Heart right ventricle (tissue), 16 donors: ENCODE data around the gene DCHS2. TPM values are rescaled to one million over a fixed set of nuclear protein-coding genes. Genes with fewer than 3 reads are reported as not detected.
A peak's percentile ranks its signal among the peaks of the same experiment; 100 is the strongest.

Experiments
- ATAC-seq, 8 donors: fragments of 200-7000 bp; cut with Tn5 transposase; one replicate each; pipeline ENCODE4 v1.9.1; 2020; ENCODE audit warnings: mild to moderate bottlenecking in 8 of 8, moderate library complexity in 8 of 8, moderate number of reproducible peaks in 1 of 8
- DNase-seq, 2 donors: peaks; one replicate each; pipeline ENCODE4 v3.0.0-alpha.2; 2020
- H3K27ac ChIP-seq, 10 donors: fragments of 200-600 bp; sonication (generic) in 2 of 10; one replicate each; pipeline versions ENCODE4 v1.5.0 to v1.8.0; 2020 to 2022; ENCODE audit warnings: mild to moderate bottlenecking in 3 of 10
- H3K27me3 ChIP-seq, 7 donors: fragments of 200-600 bp; one replicate each; pipeline ENCODE4 v1.8.0; 2021 to 2022; ENCODE audit warnings: mild to moderate bottlenecking in 2 of 7
- H3K36me3 ChIP-seq, 9 donors: fragments of 200-600 bp; sonication (generic) in 1 of 9; one replicate each; pipeline versions ENCODE4 v1.5.0 to v1.8.0; 2020 to 2022; ENCODE audit warnings: mild to moderate bottlenecking in 2 of 9
- H3K4me1 ChIP-seq, 9 donors: fragments of 200-600 bp; sonication (generic) in 1 of 9; one replicate each; pipeline versions ENCODE4 v1.5.0 to v1.8.0; 2020 to 2022; ENCODE audit warnings: mild to moderate bottlenecking in 4 of 9
- H3K4me3 ChIP-seq, 10 donors: fragments of 200-600 bp; sonication (generic) in 2 of 10; one replicate each; pipeline versions ENCODE4 v1.5.0 to v1.8.0; 2020 to 2022; ENCODE audit warnings: mild to moderate bottlenecking in 7 of 10, moderate library complexity in 2 of 10
- H3K9me3 ChIP-seq, 11 donors: fragments of 200-600 bp in 10 of 11; sonication (generic) in 2 of 11; one replicate each; pipeline versions ENCODE4 v1.5.0 to v1.8.0; 2013 to 2022; ENCODE audit warnings: mild to moderate bottlenecking in 2 of 11, control low read depth in 1 of 11, moderate library complexity in 1 of 11
- WGBS, 2 donors: extraction: QIAGEN DNeasy Blood & Tissue Kit; methylation state at CpG; one replicate each; pipeline ENCODE4 v1.1.7; 2013; ENCODE audit warnings: inconsistent platforms in 1 of 2; 5-methylcytosine and 5-hydroxymethylcytosine counted together
- intact Hi-C, 10 donors: fragments of 100-400 bp; cut with DNase I; formaldehyde crosslinking; loops; one replicate each; pipeline versions ENCODE4 v1.11.1 to v1.14.2; 2022
- polyA plus RNA-seq, 2 donors: library from polyadenylated mRNA; stranded (reverse); fragments of 200-250 nt; gene quantifications; one replicate each; pipeline ENCODE4 v1.2.3, GENCODE V29; 2013
- total RNA-seq, 10 donors: library from RNA; stranded (reverse); fragmentation: NEBNext Ultra II Directional in 3 of 10; extraction: Animal tissue kit (Norgen Biotek cat#: 25700) in 3 of 10; gene quantifications; one replicate each; pipeline versions ENCODE4 v1.2.1 to v1.2.4, GENCODE V29; 2021 to 2023
- TF ChIP-seq, protein P1 (sequence below), 9 donors: fragments of 200-600 bp; sonication (generic) in 2 of 9; IDR thresholded peaks; one replicate each; pipeline versions ENCODE4 v1.5.0 to v1.8.0; 2021 to 2022; ENCODE audit warnings: antibody characterized with exemption in 9 of 9, mild to moderate bottlenecking in 5 of 9, moderate library complexity in 1 of 9
- donor health status: Arrhythmogenic right ventricular cardiomyopathy.
- donor health status: ischemic (EF 13 %, LVEDD 7.1; RV severe dilation, severe dysfunction).
- donor health status: healthy with polysubstance abuse.
- donor health status: DM: no; HTN: yes; CAD: no.
- donor health status: DM: no; HTN: no; CAD: no.
- donor health status: ischemic (EF 25% LVEDD 6.9; RV normal size, moderate dysfunction).
- donor health status: ischemic (EF 25% LVEDD 5.7; RV mildly dilated, moderate dysfunction).
- donor health status: healthy.
- donor health status: DM: yes; HTN: yes; CAD: no.
- donor health status: Ischemic cardiomyopathy.
- donor health status: ischemic (EF 35%, LVEDD 5.7; RV mildly dilated, moderate dysfunction).
- donor health status: nonischemic (EF 11% LVEDD 7.7; RV severe dilation, severe dysfunction).
- donor health status: DM: yes; HTN: yes; CAD: no.
- donor health status: PGD.
- donor health status: ischemic (EF 29% LVEDD 5.4; RV normal size, mild dysfunction).
- donor health status: nonischemic (EF 23%, LVEDD 6.1; RV moderate dilation, normal function).

Gene DCHS2
- total and polyA plus RNA-seq, 12 donors = under 0.01 to 0.14 (median 0.04) TPM; not detected in 7

GRCh38 chr4:154368060-154368459 is 123.5 kb downstream of the DCHS2 start:
- 67 to 79% methylated on average over 4 of the region's 4 CpGs for WGBS, 2 donors
- no peaks in the 10 kb centered on the region for H3K36me3 ChIP-seq
- no peak overlapping the region for H3K4me3 ChIP-seq
- no peak for ATAC-seq
- TF ChIP-seq, protein P1, sequence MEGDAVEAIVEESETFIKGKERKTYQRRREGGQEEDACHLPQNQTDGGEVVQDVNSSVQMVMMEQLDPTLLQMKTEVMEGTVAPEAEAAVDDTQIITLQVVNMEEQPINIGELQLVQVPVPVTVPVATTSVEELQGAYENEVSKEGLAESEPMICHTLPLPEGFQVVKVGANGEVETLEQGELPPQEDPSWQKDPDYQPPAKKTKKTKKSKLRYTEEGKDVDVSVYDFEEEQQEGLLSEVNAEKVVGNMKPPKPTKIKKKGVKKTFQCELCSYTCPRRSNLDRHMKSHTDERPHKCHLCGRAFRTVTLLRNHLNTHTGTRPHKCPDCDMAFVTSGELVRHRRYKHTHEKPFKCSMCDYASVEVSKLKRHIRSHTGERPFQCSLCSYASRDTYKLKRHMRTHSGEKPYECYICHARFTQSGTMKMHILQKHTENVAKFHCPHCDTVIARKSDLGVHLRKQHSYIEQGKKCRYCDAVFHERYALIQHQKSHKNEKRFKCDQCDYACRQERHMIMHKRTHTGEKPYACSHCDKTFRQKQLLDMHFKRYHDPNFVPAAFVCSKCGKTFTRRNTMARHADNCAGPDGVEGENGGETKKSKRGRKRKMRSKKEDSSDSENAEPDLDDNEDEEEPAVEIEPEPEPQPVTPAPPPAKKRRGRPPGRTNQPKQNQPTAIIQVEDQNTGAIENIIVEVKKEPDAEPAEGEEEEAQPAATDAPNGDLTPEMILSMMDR (IDR thresholded peaks at IDR 0.05) = no peak
- no peak for DNase-seq
- H3K27me3 ChIP-seq = peaks cover 0 to 26% (median 0%) of the 10 kb centered on the region in 7 donors
- no peaks in the 10 kb centered on the region for H3K9me3 ChIP-seq
- intact Hi-C loops = no loop called here
- H3K4me1 ChIP-seq = peaks cover 0 to 10% (median 0%) of the 10 kb centered on the region in 9 donors
- H3K27ac ChIP-seq = no peak overlapping the region

DNA sequence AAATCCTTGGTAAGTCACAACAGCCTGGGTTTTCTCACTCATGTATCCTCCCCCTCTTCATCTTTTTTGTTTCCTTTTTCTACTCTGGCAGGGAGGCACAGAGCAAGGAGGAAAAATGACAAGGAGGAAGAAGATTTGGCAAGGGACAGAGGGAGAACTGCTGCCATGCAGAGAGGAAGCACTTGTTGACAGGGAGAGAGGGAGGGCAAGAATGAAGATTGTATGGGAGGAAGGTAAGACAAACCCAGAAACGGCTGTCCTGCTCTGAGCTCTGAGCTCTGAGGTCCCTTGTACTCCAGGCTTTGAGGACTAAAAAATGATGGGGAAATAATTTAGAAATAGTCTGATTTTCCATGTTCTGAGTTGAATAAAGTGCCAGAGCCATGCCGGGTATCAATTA is 123.9 kb downstream of the DCHS2 start:
- TF ChIP-seq, protein P1 (IDR thresholded peaks at IDR 0.05) = no peak
- 55 to 61% methylated on average over 2 of the region's 2 CpGs for WGBS, 2 donors
- Histone ChIP-seq H3K4me3 (no peak overlapping the region), H3K27me3 (peaks cover 0 to 26% (median 0%) of the 10 kb centered on the region in 7 donors), H3K9me3 (no peaks in the 10 kb centered on the region), H3K4me1 (peaks cover 0 to 10% (median 0%) of the 10 kb centered on the region in 9 donors), H3K27ac (no peak overlapping the region), H3K36me3 (no peaks in the 10 kb centered on the region)
- no peak for ATAC-seq
- no peak for DNase-seq
- intact Hi-C loops = no loop called here

- TF ChIP-seq, protein P1 (IDR thresholded peaks at IDR 0.05) = no peak
- Histone ChIP-seq H3K27me3 (peaks cover 0 to 26% (median 0%) of the 10 kb centered on the region in 7 donors), H3K4me3 (no peak overlapping the region), H3K4me1 (peaks cover 0 to 10% (median 0%) of the 10 kb centered on the region in 9 donors), H3K36me3 (no peaks in the 10 kb centered on the region), H3K27ac (no peak overlapping the region), H3K9me3 (no peaks in the 10 kb centered on the region)
- intact Hi-C loops = no loop called here
- ATAC-seq (no peak), DNase-seq (no peak)
- 63 to 66% methylated on average over 4 of the region's 4 CpGs for WGBS, 2 donors
Observed at GRCh38 chr4:154366956-154367355, 124.6 kb downstream of the DCHS2 start.

DNA sequence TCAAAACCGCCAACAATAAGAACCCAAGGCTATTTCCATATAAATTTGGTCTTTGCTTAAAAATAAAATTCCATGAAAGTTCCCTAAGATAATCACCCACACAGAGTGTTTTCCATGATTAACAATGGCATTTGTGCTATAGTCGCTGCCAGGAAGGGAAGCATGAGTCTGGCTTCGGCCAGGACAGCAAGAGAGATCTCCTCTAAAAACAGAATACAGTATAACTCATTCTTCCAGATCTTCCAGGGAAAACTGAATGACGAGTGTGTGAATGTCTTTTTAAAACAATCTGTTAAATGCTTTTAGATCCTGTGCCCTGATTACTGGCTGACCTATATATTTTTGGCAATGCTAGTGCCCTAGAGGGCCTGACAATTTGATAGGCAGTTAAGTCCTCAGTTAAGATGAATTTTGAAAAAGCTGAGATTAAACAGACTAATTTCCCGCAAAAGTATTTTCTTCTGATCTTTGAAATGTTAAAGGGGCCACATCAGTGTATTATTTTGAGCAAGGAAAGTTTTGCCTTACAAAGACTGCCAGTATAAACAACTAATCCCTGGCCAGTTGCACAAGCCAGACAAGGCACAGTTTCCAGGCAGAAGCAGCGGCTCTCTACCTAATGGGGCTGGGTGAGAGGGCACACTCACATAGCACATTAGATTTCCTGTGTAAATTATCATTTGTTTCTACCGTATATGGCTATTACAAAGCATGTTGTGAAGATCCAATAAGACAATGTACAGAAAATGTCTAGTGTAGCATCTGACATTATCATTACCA is 127.3 kb downstream of the DCHS2 start:
- H3K36me3 ChIP-seq = no peaks in the 10 kb centered on the region
- H3K4me1 ChIP-seq = peaks cover 0 to 10% (median 0%) of the 10 kb centered on the region in 9 donors
- H3K27ac ChIP-seq = no peak overlapping the region
- peaks cover 0 to 7% (median 0%) of the 10 kb centered on the region in 7 donors for H3K27me3 ChIP-seq
- DNase-seq = no peak
- 44 to 61% methylated on average over 7 of the region's 7 CpGs for WGBS, 2 donors
- TF ChIP-seq, protein P1 (IDR thresholded peaks at IDR 0.05) = no peak
- no peaks in the 10 kb centered on the region for H3K9me3 ChIP-seq
- ATAC-seq = peak in 2 of 8 donors; percentile 42 to 46
- H3K4me3 ChIP-seq = no peak overlapping the region
- intact Hi-C loops = no loop called here
